GM19395 (cell line): ENCODE results near the gene GABRB3.

Experiments
- ATAC-seq: cut with Tn5 transposase; IDR thresholded peaks from one replicate; pipeline ENCODE4 v1.9.1; 2021; ENCODE audit warnings: mild to moderate bottlenecking, moderate library complexity; ENCODE audit not compliant: unreplicated experiment

Gene GABRB3

GRCh38 chr15:26772154-26773066, at the start of gene GABRB3:
Gene GABRB3, minus strand, starts transcription at chr15:26773066.
- no peak for ATAC-seq

- ATAC-seq = no peak
Observed at GRCh38 chr15:26807517-26808427, 34.9 kb upstream of the GABRB3 start.

GRCh38 chr15:26806574-26806973, 33.7 kb upstream of the GABRB3 start:
- no peak for ATAC-seq

DNA sequence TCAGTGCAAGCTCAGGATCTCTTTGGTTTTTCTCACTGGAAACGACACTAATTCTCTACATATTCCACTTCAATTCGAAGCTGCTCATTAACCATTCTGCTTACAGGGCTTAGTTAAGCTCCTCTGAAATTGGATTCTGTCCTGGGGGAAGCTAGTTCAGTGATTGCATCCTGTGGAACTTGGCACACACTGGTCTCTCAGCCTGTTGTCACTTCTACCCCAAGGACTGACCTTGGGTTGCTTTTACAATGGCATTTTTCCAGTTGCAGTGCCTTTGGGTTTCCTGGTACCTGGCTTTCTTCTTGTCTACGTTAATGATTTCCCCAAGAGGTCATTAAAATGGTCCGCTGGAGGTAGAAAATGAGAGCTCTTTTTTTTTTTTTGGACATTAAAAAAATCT, 33.3 kb upstream of the GABRB3 start:
- ATAC-seq = no peak

- ATAC-seq = no peak
Observed at GRCh38 chr15:26805470-26805869, 32.6 kb upstream of the GABRB3 start.

DNA sequence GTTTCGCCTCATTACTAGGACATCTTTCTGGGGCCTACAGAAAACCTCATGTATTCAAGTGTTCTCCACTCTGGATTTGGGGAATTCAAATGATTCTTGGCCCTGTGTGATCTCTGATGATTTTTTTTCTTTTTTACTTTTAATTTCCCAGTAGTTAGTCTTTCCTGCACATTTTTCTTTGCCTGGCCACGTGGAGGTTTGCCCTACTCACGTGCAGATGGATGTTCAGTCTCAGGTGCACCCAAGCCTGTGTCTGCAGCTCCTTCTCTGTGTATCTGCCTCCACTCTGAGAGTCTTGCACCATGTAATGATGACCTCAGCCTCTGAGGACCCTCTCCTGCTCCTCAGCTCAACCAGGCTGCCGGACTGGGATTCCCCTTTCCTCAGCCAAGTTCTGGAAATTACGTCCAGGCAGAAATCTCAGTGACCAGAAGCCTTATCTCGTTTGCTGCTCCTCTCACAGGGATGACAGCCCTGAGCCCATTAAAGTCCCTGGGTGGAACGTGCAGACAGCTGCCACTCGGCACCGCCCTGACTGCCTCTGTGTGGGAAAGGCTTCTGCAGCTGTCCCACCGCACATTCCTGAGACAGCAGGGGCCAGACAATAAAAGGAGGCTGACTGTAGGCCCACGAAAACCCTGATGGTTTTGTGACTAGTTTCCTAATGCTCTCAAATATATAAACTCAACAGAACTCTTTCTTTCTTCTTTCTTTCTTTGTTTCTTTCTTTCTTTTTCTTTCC, 31.4 kb upstream of the GABRB3 start:
- ATAC-seq = no peak

DNA sequence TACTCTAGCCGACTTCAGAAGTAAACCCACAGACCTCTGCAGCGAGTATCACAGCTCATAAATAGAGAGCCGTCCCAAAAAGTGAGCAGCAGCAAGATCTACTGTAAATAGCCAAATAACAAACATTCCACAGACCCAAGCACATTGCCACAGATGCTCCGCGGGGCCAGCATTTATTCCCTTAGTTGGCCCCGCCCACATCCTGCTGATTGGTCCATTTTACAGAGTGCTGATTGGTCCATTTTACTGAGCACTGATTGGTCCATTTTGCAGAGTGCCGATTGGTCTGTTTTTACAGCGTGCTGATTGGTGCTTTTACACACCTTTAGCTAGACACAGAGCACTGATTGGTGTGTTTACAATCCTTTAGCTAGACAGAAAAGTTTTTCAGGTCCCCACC, 17.3 kb upstream of the GABRB3 start:
- no peak for ATAC-seq

DNA sequence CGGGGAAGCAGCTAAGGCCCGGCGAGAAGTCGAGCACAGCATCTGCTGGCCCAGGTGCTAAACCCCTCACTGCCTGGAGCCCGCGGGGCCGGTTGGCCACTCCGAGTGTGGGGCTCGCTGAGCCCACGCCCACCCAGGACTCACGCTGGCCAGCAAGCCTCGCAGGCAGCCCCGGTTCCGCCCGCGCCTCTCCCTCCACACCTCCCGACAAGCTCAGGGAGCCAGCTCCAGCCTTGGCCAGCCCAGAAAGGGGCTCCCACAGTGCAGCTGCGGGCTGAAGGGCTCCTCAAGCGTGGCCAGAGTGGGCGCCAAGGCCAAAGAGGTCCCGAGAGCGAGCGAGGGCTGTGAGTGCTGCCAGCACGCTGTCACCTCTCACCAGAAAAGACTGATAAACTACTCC, 8.9 kb upstream of the GABRB3 start:
- ATAC-seq = no peak

GRCh38 chr15:26773917-26774316, 1.1 kb upstream of the GABRB3 start:
- no peak for ATAC-seq

- ATAC-seq = no peak
Observed at GRCh38 chr15:26773067-26773877, 406 bp upstream of the GABRB3 start.

GRCh38 chr15:26771578-26772153, 1.2 kb downstream of the GABRB3 start:
- ATAC-seq = no peak

- no peak for ATAC-seq
Observed at GRCh38 chr15:26771168-26771567, 1.7 kb downstream of the GABRB3 start.

DNA sequence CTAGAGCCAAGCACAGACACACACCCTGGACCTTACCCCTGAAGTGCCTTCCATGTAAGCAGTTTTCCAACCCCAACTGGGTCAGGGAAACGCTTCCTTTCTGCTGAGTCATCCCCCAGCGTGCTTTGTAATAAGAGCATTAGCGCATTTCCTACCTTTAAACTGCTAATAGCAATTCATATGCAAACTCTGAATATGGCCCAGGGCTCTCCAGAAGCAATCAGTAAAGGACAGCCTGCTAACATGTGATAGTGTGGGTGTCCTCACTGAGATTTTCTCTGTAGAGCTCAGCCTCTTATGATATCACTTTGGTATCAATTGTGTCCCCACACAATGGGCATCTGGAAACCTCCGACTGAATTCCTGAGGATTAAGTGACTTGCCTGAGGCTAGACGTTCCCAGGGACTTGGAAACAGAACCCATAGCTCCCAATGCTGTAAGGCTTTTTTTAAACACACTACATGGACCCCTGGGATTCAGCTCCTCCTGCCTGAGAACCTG, 5.6 kb downstream of the GABRB3 start:
- ATAC-seq = no peak

DNA sequence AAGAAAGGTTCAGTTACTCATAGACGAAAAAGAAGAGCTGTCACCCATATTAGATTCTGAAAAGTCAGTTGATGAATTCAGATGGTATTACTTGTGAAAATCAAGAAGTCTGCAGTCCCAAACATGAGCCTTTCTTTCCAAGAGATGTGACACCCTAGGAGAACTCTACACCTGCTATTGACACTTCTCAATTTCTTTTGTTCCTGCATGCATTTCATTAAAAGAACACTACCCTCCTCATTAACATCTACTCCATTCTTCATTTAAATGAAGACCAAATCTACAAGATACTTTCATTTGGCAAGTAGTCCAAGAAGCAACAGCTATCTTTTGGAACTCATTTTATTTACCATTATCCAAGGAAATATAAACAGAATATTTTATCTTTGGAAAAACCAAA, 6.6 kb downstream of the GABRB3 start:
- no peak for ATAC-seq

DNA sequence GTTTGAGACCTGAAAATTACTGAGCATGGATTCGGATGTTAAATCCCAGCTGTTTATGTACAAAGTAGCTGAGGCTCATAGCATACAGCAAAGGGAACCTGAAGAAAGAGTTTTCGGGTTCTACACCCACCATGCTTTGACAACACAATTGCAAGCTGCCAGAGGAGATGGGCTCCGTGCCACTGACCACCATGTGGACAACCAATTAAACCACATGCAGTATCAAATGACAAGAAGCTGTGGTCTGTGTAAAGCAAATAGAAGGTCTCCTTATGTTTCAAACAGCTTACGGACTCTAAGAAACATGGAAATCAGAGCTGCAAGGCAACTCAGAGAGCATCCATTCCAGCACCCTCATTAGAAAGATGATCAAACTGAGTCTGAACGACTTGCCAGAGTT, 12.9 kb downstream of the GABRB3 start:
- ATAC-seq = no peak

DNA sequence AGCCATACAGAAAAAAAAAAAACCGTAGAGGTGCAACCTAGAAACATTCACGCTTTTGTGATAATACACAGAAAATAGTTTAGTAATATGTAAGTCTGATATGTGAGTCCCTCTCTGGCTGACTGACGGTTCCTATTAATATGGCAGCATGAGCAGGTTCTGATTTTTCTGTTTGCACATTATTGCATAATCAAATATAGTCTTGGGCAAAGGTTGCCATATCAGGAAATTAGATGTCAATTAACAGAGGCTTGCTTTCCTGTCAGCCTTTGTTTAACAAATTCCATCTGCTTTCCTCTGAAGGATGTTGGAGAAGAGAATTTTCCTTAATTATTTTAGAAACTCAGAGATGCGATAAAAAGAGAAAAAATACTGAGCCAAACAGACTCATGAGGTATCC, 14.8 kb downstream of the GABRB3 start:
- no peak for ATAC-seq

GRCh38 chr15:26757141-26757540, 15.7 kb downstream of the GABRB3 start:
- ATAC-seq = no peak

- ATAC-seq = no peak
Observed at GRCh38 chr15:26744894-26745293, 28.0 kb downstream of the GABRB3 start.

DNA sequence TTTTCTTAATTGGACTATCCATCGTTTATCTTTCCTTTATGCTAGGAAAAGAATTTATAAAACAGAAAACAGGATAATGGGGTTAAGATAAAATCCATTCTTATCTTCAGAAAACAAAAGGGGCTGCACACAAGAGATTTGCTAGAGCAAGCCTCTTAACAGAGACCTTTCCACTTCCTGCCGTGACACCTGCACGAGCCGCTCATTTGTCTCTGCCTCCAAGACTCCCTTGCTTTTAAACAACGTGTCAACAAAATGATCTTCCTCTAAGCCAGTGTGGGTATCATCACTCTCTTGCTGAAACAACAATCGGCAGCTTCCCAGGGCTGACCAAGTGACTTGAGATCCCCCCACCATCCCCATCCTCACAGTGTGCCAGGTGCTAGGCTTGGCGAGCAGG, 33.1 kb downstream of the GABRB3 start:
- no peak for ATAC-seq

GRCh38 chr15:26738996-26739395, 33.9 kb downstream of the GABRB3 start:
- no peak for ATAC-seq
